Stimulated activated CD4-positive, alpha-beta T cell treated with anti-CD3 and anti-CD28 coated beads, Interleukin-4, amount 100 ng/mL, for 4 hours (primary cell): Measurements from ENCODE around the gene ANKRD49.
"Not testable (repeated sequence)": the region's sequence is repeated elsewhere in the genome, so short reads cannot be mapped to it uniquely, and the experiment has no call there.

ENCODE experiments used
- DNase-seq, 2 experiments: peaks; one replicate each; pipeline ENCODE4 v3.0.0-alpha.2; 2020

The ANKRD49 gene

GRCh38 chr11:94493281-94494125 lies at the start of gene ANKRD49, which contains the start of gene MRE11:
Gene ANKRD49, plus strand, starts transcription at chr11:94493984. Its CDS starts 2,710 bp downstream, at chr11:94496694.
Gene MRE11, minus strand, starts transcription at chr11:94493844. Its CDS starts 1,043 bp downstream, at chr11:94492801.
- peak; percentile 89 to 97 for DNase-seq

GRCh38 chr11:94445641-94446040 lies 48.1 kb upstream of the ANKRD49 start:
- DNase-seq, result no peak

GRCh38 chr11:94447149-94447548 lies 46.6 kb upstream of the ANKRD49 start:
- no peak for DNase-seq

GRCh38 chr11:94449029-94449428 lies 44.8 kb upstream of the ANKRD49 start:
- no peak for DNase-seq

GRCh38 chr11:94449437-94449836 lies 44.3 kb upstream of the ANKRD49 start:
- DNase-seq, result no peak

- no peak for DNase-seq
Measured at GRCh38 chr11:94450048-94450447, 43.7 kb upstream of the ANKRD49 start.

GRCh38 chr11:94452988-94453387 lies 40.8 kb upstream of the ANKRD49 start:
- DNase-seq, result no peak

GRCh38 chr11:94454301-94454700 lies 39.5 kb upstream of the ANKRD49 start:
- DNase-seq, result no peak

- no peak for DNase-seq
Measured at GRCh38 chr11:94455861-94456260, 37.9 kb upstream of the ANKRD49 start.

GRCh38 chr11:94457118-94458029 lies 36.4 kb upstream of the ANKRD49 start:
- DNase-seq, result no peak

GRCh38 chr11:94459576-94459975 lies 34.2 kb upstream of the ANKRD49 start:
- DNase-seq, result no peak

GRCh38 chr11:94469416-94469815 lies 24.4 kb upstream of the ANKRD49 start:
- DNase-seq, result no peak

GRCh38 chr11:94472916-94473799 lies 20.6 kb upstream of the ANKRD49 start:
- no peak for DNase-seq

GRCh38 chr11:94477624-94478023 lies 16.2 kb upstream of the ANKRD49 start:
- DNase-seq, result no peak

- DNase-seq, result no peak
Measured at GRCh38 chr11:94481342-94481741, 12.4 kb upstream of the ANKRD49 start.

GRCh38 chr11:94486068-94486467 lies 7.7 kb upstream of the ANKRD49 start:
- DNase-seq, result no peak

GRCh38 chr11:94494126-94494680 lies 419 bp downstream of the ANKRD49 start:
- no peak for DNase-seq

GRCh38 chr11:94500181-94500580 lies 6.4 kb downstream of the ANKRD49 start:
- no peak for DNase-seq

- DNase-seq, result no peak
Measured at GRCh38 chr11:94501522-94501921, 7.7 kb downstream of the ANKRD49 start.

GRCh38 chr11:94504689-94505293 lies 11.0 kb downstream of the ANKRD49 start:
- DNase-seq, result no peak

GRCh38 chr11:94506513-94506912 lies 12.7 kb downstream of the ANKRD49 start:
- DNase-seq, result not testable (repeated sequence)

- no peak for DNase-seq
Measured at GRCh38 chr11:94507485-94507884, 13.7 kb downstream of the ANKRD49 start.
